ENCODE measurements around the gene VAV2.

- TF ChIP-seq, protein P1, sequence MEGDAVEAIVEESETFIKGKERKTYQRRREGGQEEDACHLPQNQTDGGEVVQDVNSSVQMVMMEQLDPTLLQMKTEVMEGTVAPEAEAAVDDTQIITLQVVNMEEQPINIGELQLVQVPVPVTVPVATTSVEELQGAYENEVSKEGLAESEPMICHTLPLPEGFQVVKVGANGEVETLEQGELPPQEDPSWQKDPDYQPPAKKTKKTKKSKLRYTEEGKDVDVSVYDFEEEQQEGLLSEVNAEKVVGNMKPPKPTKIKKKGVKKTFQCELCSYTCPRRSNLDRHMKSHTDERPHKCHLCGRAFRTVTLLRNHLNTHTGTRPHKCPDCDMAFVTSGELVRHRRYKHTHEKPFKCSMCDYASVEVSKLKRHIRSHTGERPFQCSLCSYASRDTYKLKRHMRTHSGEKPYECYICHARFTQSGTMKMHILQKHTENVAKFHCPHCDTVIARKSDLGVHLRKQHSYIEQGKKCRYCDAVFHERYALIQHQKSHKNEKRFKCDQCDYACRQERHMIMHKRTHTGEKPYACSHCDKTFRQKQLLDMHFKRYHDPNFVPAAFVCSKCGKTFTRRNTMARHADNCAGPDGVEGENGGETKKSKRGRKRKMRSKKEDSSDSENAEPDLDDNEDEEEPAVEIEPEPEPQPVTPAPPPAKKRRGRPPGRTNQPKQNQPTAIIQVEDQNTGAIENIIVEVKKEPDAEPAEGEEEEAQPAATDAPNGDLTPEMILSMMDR (conservative IDR thresholded peaks at IDR 0.05; ENCODE audit: low read depth in 2 of 2) = no peak
- TF ChIP-seq, protein P2, sequence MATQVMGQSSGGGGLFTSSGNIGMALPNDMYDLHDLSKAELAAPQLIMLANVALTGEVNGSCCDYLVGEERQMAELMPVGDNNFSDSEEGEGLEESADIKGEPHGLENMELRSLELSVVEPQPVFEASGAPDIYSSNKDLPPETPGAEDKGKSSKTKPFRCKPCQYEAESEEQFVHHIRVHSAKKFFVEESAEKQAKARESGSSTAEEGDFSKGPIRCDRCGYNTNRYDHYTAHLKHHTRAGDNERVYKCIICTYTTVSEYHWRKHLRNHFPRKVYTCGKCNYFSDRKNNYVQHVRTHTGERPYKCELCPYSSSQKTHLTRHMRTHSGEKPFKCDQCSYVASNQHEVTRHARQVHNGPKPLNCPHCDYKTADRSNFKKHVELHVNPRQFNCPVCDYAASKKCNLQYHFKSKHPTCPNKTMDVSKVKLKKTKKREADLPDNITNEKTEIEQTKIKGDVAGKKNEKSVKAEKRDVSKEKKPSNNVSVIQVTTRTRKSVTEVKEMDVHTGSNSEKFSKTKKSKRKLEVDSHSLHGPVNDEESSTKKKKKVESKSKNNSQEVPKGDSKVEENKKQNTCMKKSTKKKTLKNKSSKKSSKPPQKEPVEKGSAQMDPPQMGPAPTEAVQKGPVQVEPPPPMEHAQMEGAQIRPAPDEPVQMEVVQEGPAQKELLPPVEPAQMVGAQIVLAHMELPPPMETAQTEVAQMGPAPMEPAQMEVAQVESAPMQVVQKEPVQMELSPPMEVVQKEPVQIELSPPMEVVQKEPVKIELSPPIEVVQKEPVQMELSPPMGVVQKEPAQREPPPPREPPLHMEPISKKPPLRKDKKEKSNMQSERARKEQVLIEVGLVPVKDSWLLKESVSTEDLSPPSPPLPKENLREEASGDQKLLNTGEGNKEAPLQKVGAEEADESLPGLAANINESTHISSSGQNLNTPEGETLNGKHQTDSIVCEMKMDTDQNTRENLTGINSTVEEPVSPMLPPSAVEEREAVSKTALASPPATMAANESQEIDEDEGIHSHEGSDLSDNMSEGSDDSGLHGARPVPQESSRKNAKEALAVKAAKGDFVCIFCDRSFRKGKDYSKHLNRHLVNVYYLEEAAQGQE (IDR thresholded peaks at IDR 0.05; ENCODE audit: unreplicated experiment) = no peak
- TF ChIP-seq EZH2 (IDR thresholded peaks at IDR 0.05; ENCODE audit: low read depth, unreplicated experiment) (no peak), ZNF114 (CRISPR knock-in tag; IDR thresholded peaks at IDR 0.05) (no peak), POLR2AphosphoS5 (IDR thresholded peaks at IDR 0.05; ENCODE audit: low read depth) (no peak), JUNB (IDR thresholded peaks at IDR 0.05; ENCODE audit: unreplicated experiment) (no peak), ZNF331 (CRISPR knock-in tag; IDR thresholded peaks at IDR 0.05; ENCODE audit: low read depth) (no peak), EZH2phosphoT487 (IDR thresholded peaks at IDR 0.05; ENCODE audit: unreplicated experiment) (no peak), CREB1 (CRISPR knock-in tag; IDR thresholded peaks at IDR 0.05; ENCODE audit: low read depth) (no peak), STAT1 (IDR thresholded peaks at IDR 0.05; ENCODE audit: unreplicated experiment) (no peak), NANOG (IDR thresholded peaks at IDR 0.05; ENCODE audit: borderline replicate concordance) (no peak)
- TF ChIP-seq, protein P3, sequence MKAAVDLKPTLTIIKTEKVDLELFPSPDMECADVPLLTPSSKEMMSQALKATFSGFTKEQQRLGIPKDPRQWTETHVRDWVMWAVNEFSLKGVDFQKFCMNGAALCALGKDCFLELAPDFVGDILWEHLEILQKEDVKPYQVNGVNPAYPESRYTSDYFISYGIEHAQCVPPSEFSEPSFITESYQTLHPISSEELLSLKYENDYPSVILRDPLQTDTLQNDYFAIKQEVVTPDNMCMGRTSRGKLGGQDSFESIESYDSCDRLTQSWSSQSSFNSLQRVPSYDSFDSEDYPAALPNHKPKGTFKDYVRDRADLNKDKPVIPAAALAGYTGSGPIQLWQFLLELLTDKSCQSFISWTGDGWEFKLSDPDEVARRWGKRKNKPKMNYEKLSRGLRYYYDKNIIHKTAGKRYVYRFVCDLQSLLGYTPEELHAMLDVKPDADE (IDR thresholded peaks at IDR 0.05) = no peak
- TF ChIP-seq, protein P4, sequence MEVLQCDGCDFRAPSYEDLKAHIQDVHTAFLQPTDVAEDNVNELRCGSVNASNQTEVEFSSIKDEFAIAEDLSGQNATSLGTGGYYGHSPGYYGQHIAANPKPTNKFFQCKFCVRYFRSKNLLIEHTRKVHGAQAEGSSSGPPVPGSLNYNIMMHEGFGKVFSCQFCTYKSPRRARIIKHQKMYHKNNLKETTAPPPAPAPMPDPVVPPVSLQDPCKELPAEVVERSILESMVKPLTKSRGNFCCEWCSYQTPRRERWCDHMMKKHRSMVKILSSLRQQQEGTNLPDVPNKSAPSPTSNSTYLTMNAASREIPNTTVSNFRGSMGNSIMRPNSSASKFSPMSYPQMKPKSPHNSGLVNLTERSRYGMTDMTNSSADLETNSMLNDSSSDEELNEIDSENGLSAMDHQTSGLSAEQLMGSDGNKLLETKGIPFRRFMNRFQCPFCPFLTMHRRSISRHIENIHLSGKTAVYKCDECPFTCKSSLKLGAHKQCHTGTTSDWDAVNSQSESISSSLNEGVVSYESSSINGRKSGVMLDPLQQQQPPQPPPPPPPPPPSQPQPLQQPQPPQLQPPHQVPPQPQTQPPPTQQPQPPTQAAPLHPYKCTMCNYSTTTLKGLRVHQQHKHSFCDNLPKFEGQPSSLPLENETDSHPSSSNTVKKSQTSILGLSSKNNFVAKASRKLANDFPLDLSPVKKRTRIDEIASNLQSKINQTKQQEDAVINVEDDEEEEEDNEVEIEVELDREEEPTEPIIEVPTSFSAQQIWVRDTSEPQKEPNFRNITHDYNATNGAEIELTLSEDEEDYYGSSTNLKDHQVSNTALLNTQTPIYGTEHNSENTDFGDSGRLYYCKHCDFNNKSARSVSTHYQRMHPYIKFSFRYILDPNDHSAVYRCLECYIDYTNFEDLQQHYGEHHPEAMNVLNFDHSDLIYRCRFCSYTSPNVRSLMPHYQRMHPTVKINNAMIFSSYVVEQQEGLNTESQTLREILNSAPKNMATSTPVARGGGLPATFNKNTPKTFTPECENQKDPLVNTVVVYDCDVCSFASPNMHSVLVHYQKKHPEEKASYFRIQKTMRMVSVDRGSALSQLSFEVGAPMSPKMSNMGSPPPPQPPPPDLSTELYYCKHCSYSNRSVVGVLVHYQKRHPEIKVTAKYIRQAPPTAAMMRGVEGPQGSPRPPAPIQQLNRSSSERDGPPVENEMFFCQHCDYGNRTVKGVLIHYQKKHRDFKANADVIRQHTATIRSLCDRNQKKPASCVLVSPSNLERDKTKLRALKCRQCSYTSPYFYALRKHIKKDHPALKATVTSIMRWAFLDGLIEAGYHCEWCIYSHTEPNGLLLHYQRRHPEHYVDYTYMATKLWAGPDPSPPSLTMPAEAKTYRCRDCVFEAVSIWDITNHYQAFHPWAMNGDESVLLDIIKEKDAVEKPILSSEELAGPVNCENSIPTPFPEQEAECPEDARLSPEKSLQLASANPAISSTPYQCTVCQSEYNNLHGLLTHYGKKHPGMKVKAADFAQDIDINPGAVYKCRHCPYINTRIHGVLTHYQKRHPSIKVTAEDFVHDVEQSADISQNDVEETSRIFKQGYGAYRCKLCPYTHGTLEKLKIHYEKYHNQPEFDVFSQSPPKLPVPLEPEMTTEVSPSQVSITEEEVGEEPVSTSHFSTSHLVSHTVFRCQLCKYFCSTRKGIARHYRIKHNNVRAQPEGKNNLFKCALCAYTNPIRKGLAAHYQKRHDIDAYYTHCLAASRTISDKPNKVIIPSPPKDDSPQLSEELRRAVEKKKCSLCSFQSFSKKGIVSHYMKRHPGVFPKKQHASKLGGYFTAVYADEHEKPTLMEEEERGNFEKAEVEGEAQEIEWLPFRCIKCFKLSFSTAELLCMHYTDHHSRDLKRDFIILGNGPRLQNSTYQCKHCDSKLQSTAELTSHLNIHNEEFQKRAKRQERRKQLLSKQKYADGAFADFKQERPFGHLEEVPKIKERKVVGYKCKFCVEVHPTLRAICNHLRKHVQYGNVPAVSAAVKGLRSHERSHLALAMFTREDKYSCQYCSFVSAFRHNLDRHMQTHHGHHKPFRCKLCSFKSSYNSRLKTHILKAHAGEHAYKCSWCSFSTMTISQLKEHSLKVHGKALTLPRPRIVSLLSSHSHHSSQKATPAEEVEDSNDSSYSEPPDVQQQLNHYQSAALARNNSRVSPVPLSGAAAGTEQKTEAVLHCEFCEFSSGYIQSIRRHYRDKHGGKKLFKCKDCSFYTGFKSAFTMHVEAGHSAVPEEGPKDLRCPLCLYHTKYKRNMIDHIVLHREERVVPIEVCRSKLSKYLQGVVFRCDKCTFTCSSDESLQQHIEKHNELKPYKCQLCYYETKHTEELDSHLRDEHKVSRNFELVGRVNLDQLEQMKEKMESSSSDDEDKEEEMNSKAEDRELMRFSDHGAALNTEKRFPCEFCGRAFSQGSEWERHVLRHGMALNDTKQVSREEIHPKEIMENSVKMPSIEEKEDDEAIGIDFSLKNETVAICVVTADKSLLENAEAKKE (CRISPR knock-in tag; IDR thresholded peaks at IDR 0.05) = no peak
These were observed 193.0 kb downstream of the VAV2 start for GRCh38 chr9:133799106-133799505.

All from GM23338 (cell line).